Mucosa of descending colon (tissue), 3 donors: ENCODE results near the gene ZNF429. TPM values are rescaled to one million over a fixed set of nuclear protein-coding genes. Genes with fewer than 3 reads are reported as not detected.
"Not testable (repeated sequence)": the region's sequence is repeated elsewhere in the genome, so short reads cannot be mapped to it uniquely, and the experiment has no call there.

Experiments used
- ATAC-seq: fragments of 200-7000 bp; cut with Tn5 transposase; one replicate; pipeline ENCODE4 v1.9.1; 2020; ENCODE audit warnings: mild to moderate bottlenecking, moderate library complexity
- DNase-seq, 3 donors: peaks; one replicate each; pipeline ENCODE4 v3.0.0-alpha.2; 2020
- H3K36me3 ChIP-seq: fragments of 200-600 bp; one replicate; pipeline ENCODE4 v1.8.0; 2021; ENCODE audit warnings: low read depth, mild to moderate bottlenecking
- H3K4me1 ChIP-seq: fragments of 200-600 bp; one replicate; pipeline ENCODE4 v1.8.0; 2021; ENCODE audit warnings: low read depth, mild to moderate bottlenecking
- H3K4me3 ChIP-seq: fragments of 200-600 bp; one replicate; pipeline ENCODE4 v1.8.0; 2021; ENCODE audit warnings: mild to moderate bottlenecking
- H3K9me3 ChIP-seq: fragments of 200-600 bp; one replicate; pipeline ENCODE4 v1.8.0; 2021; ENCODE audit warnings: mild to moderate bottlenecking
- CTCF ChIP-seq: fragments of 200-600 bp; IDR thresholded peaks from one replicate; pipeline ENCODE4 v1.8.0; 2022; ENCODE audit warnings: antibody characterized with exemption, mild to moderate bottlenecking
- intact Hi-C, 2 donors: fragments of 100-400 bp; cut with DNase I in 1 of 2; cut with micrococcal nuclease in 1 of 2; formaldehyde crosslinking; loops; one replicate each; pipeline versions ENCODE4 v1.11.0 to v1.11.1; 2022; cut with DNase I, micrococcal nuclease
- total RNA-seq, 3 donors: library from RNA; stranded (reverse); fragmentation: NEBNext Ultra II Directional in 2 of 3; extraction: Animal tissue kit (Norgen Biotek cat#: 25700) in 2 of 3; gene quantifications; one replicate each; pipeline versions ENCODE4 v1.2.1 to v1.2.4, GENCODE V29; 2021 to 2023
- donor health status: DM: no; HTN: no; CAD: no; lungs with moderate emphysema.
- donor health status: DM: no; HTN: no; CAD: no.
- donor health status: DM: no; HTN: yes; CAD: no.

The ZNF429 gene
- total RNA-seq, 3 donors from 2014 or later: 16.5 to 18.7 (median 16.6) TPM

- no peaks in the 10 kb centered on the region for H3K36me3 ChIP-seq
- H3K4me3 ChIP-seq: no peak overlapping the region
- intact Hi-C loops: no loop called here
- H3K9me3 ChIP-seq: no peaks in the 10 kb centered on the region
- DNase-seq (no peak), ATAC-seq (no peak)
- H3K4me1 ChIP-seq: no peaks in the 10 kb centered on the region
- no peak for TF ChIP-seq CTCF
Measured at GRCh38 chr19:21468791-21469190, 36.6 kb upstream of the ZNF429 start.

- Histone ChIP-seq H3K36me3 (no peaks in the 10 kb centered on the region), H3K4me1 (peaks cover 3% of the 10 kb centered on the region), H3K9me3 (no peaks in the 10 kb centered on the region), H3K4me3 (no peak overlapping the region)
- TF ChIP-seq CTCF: no peak
- ATAC-seq: no peak
- DNase-seq: no peak
- intact Hi-C loops: no loop called here
Measured at GRCh38 chr19:21472507-21472906, 32.9 kb upstream of the ZNF429 start.

- ATAC-seq (peak; percentile 96), DNase-seq (peak; percentile 70 to 87 (median 80))
- no peak for TF ChIP-seq CTCF
- Histone ChIP-seq H3K9me3 (no peaks in the 10 kb centered on the region), H3K4me1 (peaks cover 3% of the 10 kb centered on the region), H3K36me3 (no peaks in the 10 kb centered on the region), H3K4me3 (no peak overlapping the region)
- intact Hi-C loops: no loop called here
Measured at GRCh38 chr19:21474671-21475181, 30.7 kb upstream of the ZNF429 start.

GRCh38 chr19:21482361-21482760 lies 23.0 kb upstream of the ZNF429 start:
- not testable (repeated sequence) for H3K4me1 ChIP-seq, H3K9me3 ChIP-seq, DNase-seq, H3K36me3 ChIP-seq, H3K4me3 ChIP-seq, ATAC-seq
- intact Hi-C loops: loop anchor here in 1 of 2 donors (5.0 kb wide), 1 partner anchor 280 kb away; no protein-coding TSS in a partner anchor

GRCh38 chr19:21482863-21483276 lies 22.5 kb upstream of the ZNF429 start:
- Histone ChIP-seq H3K4me1 (no peaks in the 10 kb centered on the region), H3K36me3 (no peaks in the 10 kb centered on the region), H3K4me3 (no peak overlapping the region), H3K9me3 (no peaks in the 10 kb centered on the region)
- TF ChIP-seq CTCF: peak; percentile 82
- ATAC-seq: peak; percentile 85
- intact Hi-C loops: loop anchor here in 1 of 2 donors (5.0 kb wide), 1 partner anchor 281 kb away; no protein-coding TSS in a partner anchor
- peak; percentile 32 to 77 (median 58) for DNase-seq

- DNase-seq (peak; percentile 61 to 73 (median 61)), ATAC-seq (peak; percentile 80)
- no peak overlapping the region for H3K4me3 ChIP-seq
- intact Hi-C loops: loop anchor here in 1 of 2 donors (5.0 kb wide), 1 partner anchor 281 kb away; no protein-coding TSS in a partner anchor
- H3K4me1 ChIP-seq: no peaks in the 10 kb centered on the region
- peak; percentile 59 for TF ChIP-seq CTCF
- no peaks in the 10 kb centered on the region for H3K36me3 ChIP-seq
- no peaks in the 10 kb centered on the region for H3K9me3 ChIP-seq
Measured at GRCh38 chr19:21483589-21484170, 21.7 kb upstream of the ZNF429 start.
